Measurements from ENCODE around the gene MAP10.

MAP10 gene

GRCh38 chr1:232798920-232799319, 6.3 kb upstream of the MAP10 start:
- no peak for DNase-seq (ENCODE audit: low read depth)

GRCh38 chr1:232806186-232806510, 932 bp downstream of the MAP10 start:
- DNase-seq (ENCODE audit: low read depth): no peak

DNA sequence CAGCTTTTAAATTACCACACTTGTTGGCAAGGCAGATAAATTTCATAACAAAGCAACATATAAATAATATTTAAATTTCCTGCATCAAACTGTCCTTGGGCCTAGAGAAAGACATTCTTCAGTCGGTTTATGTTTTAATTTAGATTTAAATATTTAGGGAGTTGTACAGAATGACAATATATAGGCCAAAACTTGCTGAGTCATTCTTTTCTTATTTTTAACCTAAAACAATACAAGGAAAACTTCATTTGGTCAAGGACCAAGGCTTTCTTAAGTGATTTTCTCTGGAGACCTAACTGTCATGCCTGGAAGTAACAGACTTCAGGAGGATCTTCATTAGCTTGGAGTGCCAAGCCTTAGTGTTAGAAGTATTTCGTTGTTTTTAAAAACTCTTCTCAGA, 5.6 kb downstream of the MAP10 start:
- no peak for DNase-seq (ENCODE audit: low read depth)

DNA sequence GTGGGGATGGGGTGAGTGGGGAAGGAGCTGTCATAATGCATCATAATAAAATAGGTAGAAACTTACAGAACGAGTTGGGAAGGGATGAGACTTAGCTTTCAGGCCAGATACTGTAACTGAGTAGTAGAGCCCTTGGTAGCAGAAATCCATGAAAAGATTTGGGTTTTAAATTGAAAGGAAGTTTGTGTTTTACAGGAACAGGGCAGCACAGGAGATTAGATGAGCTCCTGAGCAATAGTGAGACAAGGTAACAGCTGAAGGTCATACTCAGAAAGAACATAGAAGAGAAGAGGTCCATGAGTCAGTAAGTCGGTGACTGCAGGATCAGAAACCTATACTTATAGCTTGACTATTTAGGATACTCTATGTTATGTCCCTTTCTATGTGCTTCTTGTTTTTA, 7.3 kb downstream of the MAP10 start:
- DNase-seq (ENCODE audit: low read depth): no peak

DNA sequence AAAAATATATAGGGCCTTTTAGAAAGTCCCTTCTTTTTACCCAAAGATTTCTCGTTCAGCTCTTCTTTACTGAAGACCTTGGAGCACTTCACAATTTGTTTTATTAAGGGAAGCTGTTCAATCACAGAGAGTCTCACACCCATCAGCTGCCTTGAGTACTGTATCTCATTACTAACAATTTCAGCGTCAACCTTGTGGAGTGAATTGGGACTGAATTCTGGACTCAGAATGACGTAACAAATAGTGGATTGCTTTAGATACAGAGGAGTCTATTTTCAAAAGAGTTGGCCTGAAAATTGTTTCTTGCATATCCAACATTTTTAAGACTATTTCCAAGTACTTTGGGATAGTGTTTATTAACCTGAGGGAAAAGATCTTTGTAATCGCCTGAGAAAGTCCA, 7.9 kb downstream of the MAP10 start:
- DNase-seq (ENCODE audit: low read depth): no peak

GRCh38 chr1:232813760-232814159, 8.5 kb downstream of the MAP10 start:
- no peak for DNase-seq (ENCODE audit: low read depth)

GRCh38 chr1:232816324-232816723, 11.1 kb downstream of the MAP10 start:
- no peak for DNase-seq (ENCODE audit: low read depth)

GRCh38 chr1:232818040-232818439, 12.8 kb downstream of the MAP10 start:
- DNase-seq (ENCODE audit: low read depth): no peak

DNA sequence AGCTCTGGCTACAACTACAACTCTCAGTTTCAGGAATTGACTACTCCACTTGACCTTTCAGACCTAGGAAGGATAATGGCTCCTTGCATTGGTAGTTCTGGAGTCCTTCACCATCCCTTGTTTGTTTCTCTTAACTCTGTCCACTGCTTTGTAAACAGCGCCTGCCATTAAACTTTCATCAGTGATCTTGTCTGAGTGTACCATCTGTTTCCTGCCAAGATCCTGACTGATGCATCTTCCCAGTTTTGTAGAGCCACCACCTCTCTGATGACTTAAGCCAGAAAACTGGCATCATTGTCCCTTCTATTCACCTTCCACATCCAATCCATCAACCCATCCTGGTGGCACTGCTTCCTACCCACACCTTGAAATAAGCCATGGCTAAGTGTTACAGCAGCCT, 15.2 kb downstream of the MAP10 start:
- DNase-seq (ENCODE audit: low read depth): no peak

- DNase-seq (ENCODE audit: low read depth): no peak
These were observed 17.3 kb downstream of the MAP10 start for GRCh38 chr1:232822530-232822929.

- DNase-seq (ENCODE audit: low read depth): no peak
These were observed 21.1 kb downstream of the MAP10 start for GRCh38 chr1:232826318-232826717.

DNA sequence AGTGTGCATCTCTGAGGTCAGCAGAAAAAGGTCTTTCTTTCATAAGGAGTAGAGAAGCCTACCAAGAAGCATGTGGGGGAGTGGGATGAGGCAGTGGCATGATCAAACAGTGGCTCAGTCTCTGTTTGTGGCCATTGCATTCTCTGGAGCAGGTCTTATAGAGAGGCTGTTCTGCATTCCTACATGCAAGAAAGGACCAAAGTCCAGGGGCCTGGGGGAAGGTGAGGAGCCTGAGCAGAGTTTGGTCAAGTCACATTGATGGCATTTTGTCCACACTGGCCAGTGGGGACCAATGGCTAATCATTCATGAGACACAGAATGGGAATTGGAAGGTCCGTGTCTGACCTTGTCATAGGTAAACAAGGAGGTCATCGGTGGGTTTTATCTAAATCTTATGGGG, 25.4 kb downstream of the MAP10 start:
- DNase-seq (ENCODE audit: low read depth): no peak

DNA sequence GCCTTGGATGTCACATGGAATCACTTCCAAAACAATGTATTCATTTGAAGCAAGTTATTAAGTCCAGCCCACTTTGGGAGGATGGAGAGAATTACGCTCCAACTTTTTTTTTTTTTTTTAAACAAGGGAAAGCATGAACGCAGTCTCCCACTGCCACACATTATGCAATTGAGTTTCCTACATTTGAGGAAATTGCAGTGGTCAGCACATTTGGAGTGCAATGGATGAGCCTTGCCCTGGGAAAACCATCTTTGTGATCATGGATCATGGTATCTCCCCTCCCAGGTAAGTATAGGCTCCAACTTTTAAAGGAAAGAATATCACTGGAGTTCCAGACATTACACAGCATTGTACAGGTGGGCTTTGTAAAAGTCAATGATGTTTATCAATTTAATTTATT, 26.7 kb downstream of the MAP10 start:
- no peak for DNase-seq (ENCODE audit: low read depth)

DNA sequence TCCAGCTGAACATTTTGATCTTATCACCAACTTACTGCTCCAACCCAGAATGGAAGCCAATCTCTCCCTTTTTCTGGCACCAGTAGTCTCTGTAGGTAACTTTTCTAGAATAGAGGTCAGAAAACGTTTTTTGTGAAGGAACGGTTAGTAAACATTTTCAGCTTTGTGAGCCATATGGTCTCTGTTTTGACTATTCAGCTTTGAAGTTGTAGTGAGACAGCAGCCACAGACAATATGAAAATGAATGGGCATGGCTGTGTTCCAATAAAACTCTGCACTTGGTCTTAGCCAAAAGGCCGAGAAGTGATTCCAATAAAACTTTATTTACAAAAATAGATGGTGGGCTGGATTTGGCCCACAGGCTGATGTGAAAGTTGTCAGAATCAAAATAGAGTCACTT, 28.9 kb downstream of the MAP10 start:
- DNase-seq (ENCODE audit: low read depth): no peak

DNA sequence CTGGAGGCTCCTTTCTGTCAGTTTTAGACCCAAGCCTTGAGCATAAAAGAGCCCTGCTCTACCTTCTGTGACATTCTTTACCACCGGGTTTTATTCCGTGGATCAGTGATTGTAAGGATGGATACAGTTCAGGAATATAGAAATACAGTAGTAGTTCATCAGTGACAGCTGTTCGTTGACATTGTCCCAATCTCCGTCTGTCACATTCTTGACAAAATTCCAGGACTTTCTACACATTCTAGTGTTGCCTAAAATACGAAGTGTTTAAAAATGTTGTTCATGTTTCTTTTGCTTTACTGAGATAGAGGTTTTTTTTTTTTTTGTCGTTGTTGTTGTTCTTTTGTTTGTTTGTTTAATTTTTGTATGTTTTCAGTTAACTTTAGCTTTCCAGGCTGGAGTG, 29.9 kb downstream of the MAP10 start:
- DNase-seq (ENCODE audit: low read depth): no peak

DNA sequence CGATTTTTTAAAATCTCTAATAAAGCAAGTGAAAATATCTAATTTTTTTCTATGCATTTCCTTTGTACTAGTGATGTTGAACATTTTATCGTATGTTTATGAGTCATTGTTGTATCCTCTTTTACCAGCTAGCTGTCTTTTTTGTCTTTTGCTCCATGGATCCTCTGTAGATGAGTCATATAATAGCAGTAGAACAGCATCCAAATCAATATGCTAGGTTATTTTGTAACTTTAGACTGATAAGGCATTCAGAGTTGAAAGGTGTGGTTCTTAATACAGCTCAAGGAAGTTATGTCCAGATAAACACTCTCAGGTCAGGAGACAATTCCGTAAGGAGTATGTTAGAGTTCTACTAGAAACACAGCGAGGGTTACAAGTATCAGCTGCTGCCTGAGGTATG, 31.9 kb downstream of the MAP10 start:
- no peak for DNase-seq (ENCODE audit: low read depth)

DNA sequence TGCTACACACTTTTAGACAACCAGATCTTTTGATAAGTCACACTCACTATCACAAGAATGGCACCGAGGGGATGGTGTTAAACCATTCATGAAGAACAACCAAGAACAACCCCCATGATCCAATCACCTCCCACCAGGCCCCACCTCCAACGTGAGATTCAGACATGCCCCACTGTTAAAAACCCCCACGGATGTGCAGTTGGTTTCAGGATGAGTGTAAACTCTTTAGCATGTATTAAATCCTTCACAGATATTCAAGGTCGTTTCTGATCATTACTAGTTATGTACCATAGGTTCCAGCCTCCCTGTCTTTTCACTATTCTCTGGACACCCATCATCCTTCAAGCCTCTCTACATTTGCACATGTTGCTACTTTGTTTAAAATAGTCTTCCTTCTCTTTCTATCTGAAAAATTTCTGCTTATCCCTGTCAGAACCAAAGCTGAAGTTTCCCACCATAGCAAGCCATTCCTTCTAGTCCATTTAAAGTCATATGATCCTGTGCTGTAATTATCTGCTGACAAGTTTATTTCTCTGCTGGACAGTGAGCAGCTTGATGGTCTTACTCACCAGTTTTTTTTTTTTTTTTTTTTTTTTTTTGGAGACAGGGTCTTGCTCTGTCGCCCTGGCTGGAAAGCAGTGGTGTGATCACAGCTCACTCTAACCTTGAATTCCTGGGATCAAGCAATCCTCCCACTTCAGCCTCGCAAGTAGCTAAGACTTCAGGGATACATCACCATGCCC, 36.8 kb downstream of the MAP10 start:
- no peak for DNase-seq (ENCODE audit: low read depth)

DNA sequence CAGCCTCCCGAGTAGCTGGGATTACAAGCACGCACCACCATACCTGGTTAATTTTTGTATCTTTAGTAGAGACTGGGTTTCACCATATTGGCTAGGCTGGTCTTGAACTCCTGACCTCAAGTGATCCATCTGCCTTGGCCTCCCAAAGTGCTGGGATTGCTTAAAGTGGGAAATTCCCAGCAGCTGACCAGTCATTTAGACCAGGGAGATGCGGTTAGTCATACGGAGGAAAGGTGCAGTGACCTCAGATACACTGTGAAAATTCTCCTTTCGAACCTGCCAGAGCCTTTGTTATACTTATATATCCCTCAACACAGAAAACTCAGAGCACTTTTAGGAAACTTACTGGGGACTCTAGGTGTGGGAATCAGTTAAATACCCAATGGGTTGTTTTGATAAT, 39.6 kb downstream of the MAP10 start:
- DNase-seq (ENCODE audit: low read depth): no peak

- DNase-seq (ENCODE audit: low read depth): no peak
These were observed 40.3 kb downstream of the MAP10 start for GRCh38 chr1:232845406-232845955.

- DNase-seq (ENCODE audit: low read depth): no peak
These were observed 46.3 kb downstream of the MAP10 start for GRCh38 chr1:232851532-232851931.

GRCh38 chr1:232853994-232854797, 49.0 kb downstream of the MAP10 start:
- DNase-seq (ENCODE audit: low read depth): no peak

- DNase-seq (ENCODE audit: low read depth): no peak
These were observed 49.6 kb downstream of the MAP10 start for GRCh38 chr1:232854798-232855159.

DNA sequence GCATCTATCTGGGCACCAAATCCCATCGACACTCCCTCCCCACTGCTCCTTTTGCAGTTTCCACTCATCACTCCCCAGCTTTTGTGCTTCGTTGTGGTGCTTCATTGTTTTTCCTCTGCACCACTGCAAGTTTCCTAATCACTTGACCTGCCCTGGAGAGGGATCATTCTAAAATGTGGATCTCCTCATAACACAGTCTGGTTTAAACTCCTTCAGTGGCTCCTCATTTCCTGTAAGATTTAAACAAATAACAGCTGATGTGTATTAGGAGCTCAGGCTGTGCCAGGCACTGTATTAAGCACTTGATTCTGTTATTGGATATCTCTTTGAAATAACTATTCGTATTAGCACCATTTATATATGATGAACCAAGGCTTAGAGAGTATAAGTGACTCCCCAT, 51.3 kb downstream of the MAP10 start:
- DNase-seq (ENCODE audit: low read depth): no peak

All from stimulated activated CD8-positive, alpha-beta memory T cell treated with anti-CD3 and anti-CD28 coated beads, Interleukin-4, amount 100 ng/mL, for 24 hours (primary cell).